ENCODE measurements around the gene NPAS1. TPM values are rescaled to one million over a fixed set of nuclear protein-coding genes. Genes with fewer than 3 reads are reported as not detected.

The NPAS1 gene
- total RNA-seq, 2 experiments from 2014 or later = 3.4 to 8.4 TPM

GRCh38 chr19:47022541-47023447 is 3.2 kb downstream of the NPAS1 start:
- CTCF ChIA-PET (ENCODE audit: unreplicated experiment) = interaction anchor here (0.6 kb wide), 1 partner anchor 10 kb away, joined by 3 read pairs; no protein-coding TSS in a partner anchor
- BruUV-seq (replicated peaks) = no TSS peak

GRCh38 chr19:47023448-47023794 is 3.8 kb downstream of the NPAS1 start:
- DNase-seq (ENCODE audit: low spot score) = no peak
- BruUV-seq (replicated peaks) = no TSS peak
- Histone ChIP-seq H3K27ac (ENCODE audit: low read depth, low read length, poor library complexity, severe bottlenecking) (no peak overlapping the region), H4K20me1 (ENCODE audit: insufficient read depth, low read length) (no peaks in the 10 kb centered on the region), H3K4me1 (ENCODE audit: insufficient read depth, low read length, poor library complexity, severe bottlenecking) (no peaks in the 10 kb centered on the region), H3K79me2 (ENCODE audit: insufficient read depth, low read depth, low read length) (no peaks in the 10 kb centered on the region), H3K36me3 (ENCODE audit: insufficient read depth, low read length) (no peaks in the 10 kb centered on the region), H3K4me3 (ENCODE audit: low read depth, low read length, poor library complexity, severe bottlenecking) (no peak overlapping the region), H3K4me2 (ENCODE audit: low read length) (no peak overlapping the region), H2AFZ (ENCODE audit: low read length) (no peak overlapping the region), H3K9me3 (ENCODE audit: low read length) (no peaks in the 10 kb centered on the region), H3K9me2 (ENCODE audit: insufficient read depth, low read length) (no peaks in the 10 kb centered on the region)
- no peak for TF ChIP-seq EZH2phosphoT487 (IDR thresholded peaks at IDR 0.05; ENCODE audit: borderline replicate concordance, low read depth, low read length)
- intact Hi-C loops (cut with micrococcal nuclease; ENCODE audit: unreplicated experiment) = no loop called here
- CTCF ChIA-PET (ENCODE audit: unreplicated experiment) = no interaction called here
- POLR2A ChIA-PET = no interaction called here

More at GRCh38 chr19:47022541-47023447, 3.2 kb downstream of the NPAS1 start:
- H4K20me1 ChIP-seq (ENCODE audit: insufficient read depth, low read length) = no peaks in the 10 kb centered on the region
- no peak for TF ChIP-seq CTCF (conservative IDR thresholded peaks at IDR 0.05; ENCODE audit: low read length)
- peak; percentile 22; the same call in 1 of the 2 replicates for TF ChIP-seq EZH2phosphoT487 (IDR thresholded peaks at IDR 0.05; ENCODE audit: borderline replicate concordance, low read depth, low read length)
- no peaks in the 10 kb centered on the region for H3K79me2 ChIP-seq (ENCODE audit: insufficient read depth, low read depth, low read length)
- H3K36me3 ChIP-seq (ENCODE audit: insufficient read depth, low read length) = no peaks in the 10 kb centered on the region
- POLR2A ChIA-PET = interaction anchor here (0.6 kb wide), 1 partner anchor 274 kb away, joined by 3 read pairs; no protein-coding TSS in a partner anchor
- no peak overlapping the region for H3K4me2 ChIP-seq (ENCODE audit: low read length)
- intact Hi-C loops (cut with micrococcal nuclease; ENCODE audit: unreplicated experiment) = no loop called here
- H3K9me2 ChIP-seq (ENCODE audit: insufficient read depth, low read length) = no peaks in the 10 kb centered on the region
- no peak overlapping the region for H3K27ac ChIP-seq (ENCODE audit: low read depth, low read length, poor library complexity, severe bottlenecking)
- H3K4me3 ChIP-seq (ENCODE audit: low read depth, low read length, poor library complexity, severe bottlenecking) = no peak overlapping the region
- H2AFZ ChIP-seq (ENCODE audit: low read length) = no peak overlapping the region
- no peaks in the 10 kb centered on the region for H3K9me3 ChIP-seq (ENCODE audit: low read length)
- no peak for DNase-seq (ENCODE audit: low spot score)
- no peaks in the 10 kb centered on the region for H3K4me1 ChIP-seq (ENCODE audit: insufficient read depth, low read length, poor library complexity, severe bottlenecking)

- no peaks in the 10 kb centered on the region for H4K20me1 ChIP-seq (ENCODE audit: insufficient read depth, low read length)
- no peak overlapping the region for H3K4me3 ChIP-seq (ENCODE audit: low read depth, low read length, poor library complexity, severe bottlenecking)
- TF ChIP-seq EZH2phosphoT487 (IDR thresholded peaks at IDR 0.05; ENCODE audit: borderline replicate concordance, low read depth, low read length) = no peak
- no peak for TF ChIP-seq CTCF (conservative IDR thresholded peaks at IDR 0.05; ENCODE audit: low read length)
- no peaks in the 10 kb centered on the region for H3K9me3 ChIP-seq (ENCODE audit: low read length)
- H3K36me3 ChIP-seq (ENCODE audit: insufficient read depth, low read length) = no peaks in the 10 kb centered on the region
- POLR2A ChIA-PET = no interaction called here
- no peaks in the 10 kb centered on the region for H3K79me2 ChIP-seq (ENCODE audit: insufficient read depth, low read depth, low read length)
- no peak overlapping the region for H2AFZ ChIP-seq (ENCODE audit: low read length)
- no peak for DNase-seq (ENCODE audit: low spot score)
- intact Hi-C loops (cut with micrococcal nuclease; ENCODE audit: unreplicated experiment) = no loop called here
- no peak overlapping the region for H3K27ac ChIP-seq (ENCODE audit: low read depth, low read length, poor library complexity, severe bottlenecking)
- CTCF ChIA-PET (ENCODE audit: unreplicated experiment) = no interaction called here
- H3K4me1 ChIP-seq (ENCODE audit: insufficient read depth, low read length, poor library complexity, severe bottlenecking) = no peaks in the 10 kb centered on the region
- no peak overlapping the region for H3K4me2 ChIP-seq (ENCODE audit: low read length)
- BruUV-seq (replicated peaks) = no TSS peak
- H3K9me2 ChIP-seq (ENCODE audit: insufficient read depth, low read length) = no peaks in the 10 kb centered on the region
Measured at GRCh38 chr19:47024502-47024901, 4.9 kb downstream of the NPAS1 start.

Data from OCI-LY7 (cell line).